NCI-H2107 treated with DMSO at 0.1 percent for 48 hours (cell line): ENCODE measurements around the gene NOS1.
"Not testable (repeated sequence)": the region's sequence is repeated elsewhere in the genome, so short reads cannot be mapped to it uniquely, and the experiment has no call there.

Source experiments
- DNase-seq: peaks from one replicate; lab custom pipeline; 2025; ENCODE audit not compliant: unreplicated experiment; lab: John Stamatoyannopoulos, UW

The NOS1 gene

GRCh38 chr12:117210266-117210918, 151.0 kb downstream of the NOS1 start:
- no peak for DNase-seq

- DNase-seq, result no peak
Observed at GRCh38 chr12:117209626-117210025, 151.8 kb downstream of the NOS1 start.

DNA sequence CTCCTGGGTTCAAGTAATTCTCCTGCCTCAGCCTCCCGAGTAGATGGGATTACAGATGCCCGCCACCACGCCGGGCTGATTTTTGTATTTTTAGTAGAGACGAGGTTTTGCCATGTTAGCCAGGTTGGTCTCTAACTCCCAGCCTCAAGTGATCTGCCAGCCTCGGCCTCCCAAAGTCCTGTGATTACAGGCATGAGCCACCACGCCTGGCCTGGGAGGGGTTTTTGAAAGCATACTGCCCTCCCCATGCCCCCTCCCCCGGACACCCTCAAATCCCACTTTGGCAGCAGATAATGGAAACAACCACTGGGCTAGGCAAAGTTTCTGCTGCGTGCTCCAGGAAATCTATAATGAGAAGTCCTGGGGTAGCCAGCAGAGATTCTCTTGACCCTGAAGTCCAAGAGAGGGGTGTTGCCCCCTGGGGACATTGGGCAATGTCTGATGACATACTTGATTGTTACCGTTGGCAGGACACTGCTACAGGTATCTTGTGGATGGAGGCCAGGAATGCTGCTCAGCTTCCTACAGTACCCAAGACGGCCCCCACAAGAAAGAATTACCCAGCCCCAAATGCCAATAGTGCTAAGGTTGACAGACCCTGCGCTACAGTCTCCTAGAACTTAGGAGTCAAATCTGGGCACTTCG, 152.5 kb downstream of the NOS1 start:
- DNase-seq, result no peak

DNA sequence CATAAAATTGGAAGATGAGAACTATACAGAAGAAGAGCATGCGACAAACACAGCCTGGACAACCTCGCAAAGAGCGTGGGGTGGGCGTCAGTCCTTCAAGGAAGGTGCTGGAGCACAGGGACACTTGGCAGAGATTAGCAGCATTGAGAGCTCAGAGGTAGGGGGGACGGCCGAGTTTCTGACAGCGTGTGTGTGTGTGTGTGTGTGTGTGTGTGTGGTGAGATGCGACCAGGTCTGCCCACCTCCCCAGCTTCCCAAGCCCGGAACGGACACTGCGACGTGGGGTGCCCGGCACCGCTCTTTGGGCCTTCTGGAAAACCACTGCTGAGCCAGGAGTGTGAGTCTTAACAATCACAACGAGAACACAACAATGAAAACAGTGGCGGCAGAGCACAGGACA, 153.2 kb downstream of the NOS1 start:
- DNase-seq, result no peak

DNA sequence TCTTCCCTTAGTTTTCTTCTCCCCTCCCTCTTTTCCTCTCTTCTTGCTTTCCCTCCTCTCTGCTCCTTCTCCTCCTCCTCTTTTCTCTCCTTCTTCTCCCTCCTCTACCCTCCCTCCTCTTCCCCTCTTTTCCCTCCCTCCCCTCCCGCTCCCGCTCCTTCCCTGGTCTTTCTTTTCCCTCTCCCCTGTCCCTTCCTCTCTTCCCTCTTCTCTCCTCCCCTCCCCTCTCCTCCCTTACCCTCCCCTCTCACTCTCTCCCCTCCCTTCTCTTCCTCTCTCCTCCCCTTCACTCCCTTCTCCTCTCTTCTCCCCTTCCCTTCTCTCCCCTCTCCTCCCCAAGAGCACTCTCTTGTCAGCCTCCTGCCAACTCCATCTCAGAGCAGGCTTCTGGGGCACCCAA, 153.8 kb downstream of the NOS1 start:
- DNase-seq, result no peak

- no peak for DNase-seq
Observed at GRCh38 chr12:117202556-117202955, 158.9 kb downstream of the NOS1 start.

- DNase-seq, result no peak
Observed at GRCh38 chr12:117202033-117202432, 159.4 kb downstream of the NOS1 start.

DNA sequence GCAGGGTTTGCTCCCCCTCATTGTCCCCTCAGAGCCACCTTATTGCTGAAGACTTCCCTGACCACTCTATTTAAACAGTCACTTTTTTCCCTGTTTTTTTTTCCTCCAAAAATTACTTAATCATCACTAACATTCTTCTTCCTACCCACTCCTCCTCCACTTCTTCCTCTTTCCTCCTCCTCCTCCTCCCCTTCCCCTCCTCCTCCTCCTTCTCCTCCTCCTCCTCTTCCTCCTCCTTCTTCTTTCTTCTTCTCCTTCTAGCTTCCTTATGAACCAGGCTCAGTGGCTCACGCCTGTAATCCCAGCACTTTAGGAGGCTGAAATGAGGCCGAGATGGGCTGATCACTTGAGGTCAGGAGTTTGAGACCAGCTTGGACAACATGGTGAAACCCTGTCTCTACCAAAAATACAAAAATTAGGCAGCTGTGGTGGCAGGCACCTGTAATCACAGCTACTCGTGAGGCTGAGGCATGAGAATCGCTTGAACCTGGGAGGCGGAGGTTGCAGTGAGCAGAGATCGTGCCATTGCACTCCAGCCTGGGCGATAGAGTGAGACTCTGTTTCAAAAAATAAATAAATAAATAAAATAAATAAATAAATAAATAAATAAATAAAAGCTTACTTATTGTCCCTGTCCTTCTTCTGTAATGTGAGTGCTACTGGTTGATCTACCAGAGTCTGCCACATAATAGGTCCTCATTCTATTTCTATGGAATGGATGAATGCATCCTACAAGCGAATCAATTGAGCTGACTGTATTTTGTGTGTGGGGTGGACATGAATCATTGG, 161.3 kb downstream of the NOS1 start:
- DNase-seq, result not testable (repeated sequence)

DNA sequence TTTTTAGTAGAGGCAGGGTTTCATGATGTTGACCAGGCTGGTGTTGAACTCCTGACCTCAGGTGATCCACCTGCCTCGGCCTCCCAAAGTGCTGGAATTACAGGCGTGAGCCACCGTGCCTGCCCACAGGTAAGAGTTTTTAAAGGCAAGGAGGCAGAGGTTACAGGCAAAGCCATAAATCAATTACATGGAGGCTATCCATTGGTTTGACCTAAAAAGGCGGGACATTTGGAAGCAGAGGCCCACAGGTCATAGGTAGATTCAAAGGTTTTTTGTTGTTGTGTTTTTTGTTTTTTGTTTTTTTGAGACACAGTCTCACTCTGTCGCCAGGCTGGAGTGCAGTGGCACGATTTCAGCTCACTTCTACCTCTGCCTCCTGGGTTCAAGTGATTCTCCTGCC, 165.1 kb downstream of the NOS1 start:
- not testable (repeated sequence) for DNase-seq

DNA sequence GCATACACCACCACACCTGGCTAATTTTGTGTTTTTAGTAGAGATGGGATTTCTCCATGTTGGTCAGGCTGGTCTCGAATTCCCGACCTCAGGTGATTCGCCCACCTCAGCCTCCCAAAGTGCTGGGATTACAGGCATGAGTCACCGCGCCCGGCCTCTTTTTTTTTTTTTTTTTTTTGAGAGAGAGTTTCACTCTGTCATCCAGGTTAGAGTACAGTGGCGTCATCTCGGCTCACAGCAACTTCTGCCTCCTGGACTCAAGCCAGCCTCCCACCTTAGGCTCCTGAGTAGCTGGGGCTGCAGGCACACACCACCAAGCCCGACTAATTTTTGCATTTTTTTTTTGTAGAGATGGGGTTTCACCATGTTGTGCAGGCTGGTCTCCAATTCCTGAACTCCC, 166.4 kb downstream of the NOS1 start:
- not testable (repeated sequence) for DNase-seq

DNA sequence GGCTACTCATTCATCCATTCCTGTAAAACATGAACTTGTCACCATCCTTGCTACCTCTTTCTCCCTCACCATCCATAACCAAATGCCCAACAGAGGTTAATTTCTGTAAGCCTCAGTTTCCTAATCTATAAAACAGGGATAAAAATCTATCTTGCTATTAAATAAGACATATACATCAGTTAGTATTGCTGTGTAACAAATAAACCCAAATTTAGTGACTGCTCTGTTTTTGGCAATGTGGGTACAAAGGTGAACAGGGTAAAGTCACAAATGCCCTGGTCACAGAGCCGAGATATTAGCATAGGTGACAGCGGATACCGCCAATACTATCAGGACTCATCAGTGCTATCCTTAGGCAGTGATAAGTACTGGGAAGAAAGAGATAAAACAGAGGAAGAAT, 167.5 kb downstream of the NOS1 start:
- DNase-seq, result no peak

DNA sequence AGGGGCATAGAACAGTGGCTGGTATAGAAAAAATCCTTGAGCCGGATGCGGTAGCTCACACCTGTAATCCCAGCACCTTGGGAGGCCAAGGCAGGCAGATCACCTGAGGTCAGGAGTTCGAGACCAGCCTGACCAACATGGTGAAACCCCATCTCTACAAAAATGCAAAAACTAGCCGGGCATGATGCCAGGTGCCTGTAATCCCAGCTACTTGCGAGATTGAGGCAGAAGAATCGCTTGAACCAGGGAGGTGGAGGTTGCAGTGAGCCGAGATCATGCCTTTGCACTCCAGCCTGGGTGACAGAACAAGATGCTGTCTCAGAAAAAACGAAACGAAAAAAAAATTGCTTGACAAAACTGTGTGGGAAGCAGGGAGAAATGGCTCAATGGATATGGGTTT, 168.8 kb downstream of the NOS1 start:
- DNase-seq, result not testable (repeated sequence)

DNA sequence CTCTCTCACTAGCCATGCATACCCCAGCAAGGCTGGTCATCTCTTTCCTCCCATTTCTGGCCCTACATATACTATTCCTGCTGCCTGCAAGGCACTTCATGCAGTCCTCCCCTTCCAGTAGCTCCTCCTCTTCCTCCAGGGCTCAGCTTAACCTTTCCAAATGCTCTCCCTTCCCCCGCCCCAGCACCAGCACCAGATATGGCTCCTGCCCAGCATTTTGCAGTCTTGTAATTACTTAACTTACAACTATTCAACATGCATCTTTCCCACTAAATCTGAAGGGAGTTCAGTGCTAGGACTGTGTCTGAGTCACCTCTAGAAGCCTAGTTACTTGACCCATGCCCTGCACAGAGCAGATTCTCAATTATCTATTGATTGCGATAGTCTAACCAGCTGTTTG, 169.4 kb downstream of the NOS1 start:
- DNase-seq, result no peak

GRCh38 chr12:117190210-117190781, 171.1 kb downstream of the NOS1 start, which contains the start of gene FBXO21:
FBXO21 (minus strand) TSS chr12:117190470; CDS start chr12:117190456, 14 bp downstream.
- peak; percentile 80 for DNase-seq

- DNase-seq, result peak; percentile 9
Observed at GRCh38 chr12:117189725-117190209, 171.7 kb downstream of the NOS1 start.

DNA sequence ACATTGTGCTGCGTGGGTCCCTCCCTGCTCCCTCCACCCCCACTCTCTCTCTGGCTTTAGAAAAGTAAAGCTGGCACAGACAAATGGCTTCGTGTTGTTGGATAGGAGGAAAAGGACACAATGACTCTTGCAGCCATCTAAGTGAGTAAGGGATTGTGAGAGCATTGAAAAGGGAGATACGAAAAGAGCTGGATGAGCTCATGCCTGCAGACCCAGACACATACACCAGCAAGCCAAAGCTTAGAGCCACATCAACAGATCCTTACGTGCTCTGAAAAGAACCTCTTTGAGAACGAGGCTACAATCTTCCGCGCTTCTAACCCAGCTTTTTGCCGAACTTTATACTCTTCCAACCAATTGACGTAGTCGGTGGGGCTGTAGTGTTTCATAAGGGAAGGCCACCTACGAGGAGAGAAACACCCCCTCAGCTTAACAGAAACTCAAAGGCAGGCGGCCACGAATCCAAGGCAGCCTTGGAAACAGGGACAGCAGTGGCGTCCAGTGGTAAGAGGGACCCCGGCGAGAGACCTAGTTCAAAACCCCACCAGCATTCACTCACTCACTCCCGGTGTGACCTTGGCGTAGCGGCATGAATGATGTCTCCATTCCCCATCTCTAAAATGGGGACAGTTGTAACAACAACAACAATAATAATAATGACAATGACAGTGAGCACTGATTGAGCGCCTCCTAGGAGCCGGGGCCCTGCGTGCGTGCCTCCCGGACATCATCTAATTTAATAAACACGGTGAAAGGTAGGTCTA, 172.3 kb downstream of the NOS1 start:
- peak; percentile 10 for DNase-seq

- DNase-seq, result no peak
Observed at GRCh38 chr12:117188121-117188665, 173.2 kb downstream of the NOS1 start.

DNA sequence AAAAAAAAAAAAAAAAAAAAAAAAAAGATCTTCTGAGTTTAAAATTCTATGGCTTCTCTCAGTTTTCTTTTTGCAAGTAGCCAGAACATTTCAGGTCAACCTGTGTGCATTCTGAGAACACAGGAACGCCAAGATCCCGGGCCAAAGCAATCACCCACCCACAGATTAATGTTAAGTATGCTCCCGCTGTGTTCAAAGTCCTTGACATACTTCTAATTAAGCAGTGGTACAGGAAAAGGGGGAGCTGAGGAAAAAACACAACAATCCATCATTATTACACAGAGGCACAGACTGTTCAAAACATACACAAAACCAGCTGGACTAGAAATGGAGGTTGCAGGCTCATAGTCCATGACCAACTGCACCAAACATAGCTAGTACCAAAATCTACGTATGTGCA, 174.0 kb downstream of the NOS1 start:
- DNase-seq, result no peak

DNA sequence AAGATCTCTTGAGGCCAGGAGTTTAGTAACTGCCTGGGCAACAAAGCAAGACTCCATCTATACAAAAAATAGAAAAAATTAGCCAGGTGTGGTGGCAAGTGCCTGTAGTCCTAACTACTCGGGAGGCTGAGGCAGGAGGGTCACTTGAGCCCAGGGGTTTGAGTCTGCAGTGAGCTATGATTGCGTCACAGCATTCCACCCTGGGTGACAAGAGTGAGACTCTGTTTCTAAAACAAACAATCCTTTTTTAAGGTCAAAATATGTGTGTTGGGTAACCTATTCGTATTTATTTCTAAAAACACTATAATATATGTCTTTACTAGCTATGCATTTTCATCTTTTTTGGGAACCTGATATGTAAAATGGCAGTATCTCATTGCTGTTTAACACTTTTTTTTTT, 178.6 kb downstream of the NOS1 start:
- DNase-seq, result no peak

DNA sequence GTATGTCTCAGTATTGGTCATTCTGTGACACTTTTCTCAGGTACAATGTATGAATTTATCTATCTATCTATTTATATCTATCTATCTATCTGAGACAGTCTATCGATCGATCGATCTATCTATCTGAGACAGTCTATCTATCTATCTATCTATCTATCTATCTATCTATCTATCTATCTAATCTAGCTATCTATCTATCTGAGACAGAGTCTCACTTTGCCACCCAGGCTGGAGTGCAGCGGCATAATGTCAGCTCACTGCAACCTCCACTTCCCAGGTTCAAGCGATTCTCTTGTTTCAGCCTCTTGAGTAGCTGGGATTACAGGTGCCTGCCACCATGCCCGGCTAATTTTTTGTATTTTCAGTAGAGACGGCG, 180.0 kb downstream of the NOS1 start:
- DNase-seq, result not testable (repeated sequence)
